HuH-7 (cell line): ENCODE results near the gene TRIM29.
"Not testable (repeated sequence)": the region's sequence is repeated elsewhere in the genome, so short reads cannot be mapped to it uniquely, and the experiment has no call there.

Experiments used
- DNase-seq: peaks from one replicate; pipeline ENCODE4 v3.0.0; 2011; ENCODE audit warnings: low spot score

Gene TRIM29

GRCh38 chr11:120137611-120138521, at the start of gene TRIM29:
Gene TRIM29, minus strand, starts transcription at chr11:120138113. Its CDS starts 82 bp downstream, at chr11:120138031.
- no peak for DNase-seq

DNA sequence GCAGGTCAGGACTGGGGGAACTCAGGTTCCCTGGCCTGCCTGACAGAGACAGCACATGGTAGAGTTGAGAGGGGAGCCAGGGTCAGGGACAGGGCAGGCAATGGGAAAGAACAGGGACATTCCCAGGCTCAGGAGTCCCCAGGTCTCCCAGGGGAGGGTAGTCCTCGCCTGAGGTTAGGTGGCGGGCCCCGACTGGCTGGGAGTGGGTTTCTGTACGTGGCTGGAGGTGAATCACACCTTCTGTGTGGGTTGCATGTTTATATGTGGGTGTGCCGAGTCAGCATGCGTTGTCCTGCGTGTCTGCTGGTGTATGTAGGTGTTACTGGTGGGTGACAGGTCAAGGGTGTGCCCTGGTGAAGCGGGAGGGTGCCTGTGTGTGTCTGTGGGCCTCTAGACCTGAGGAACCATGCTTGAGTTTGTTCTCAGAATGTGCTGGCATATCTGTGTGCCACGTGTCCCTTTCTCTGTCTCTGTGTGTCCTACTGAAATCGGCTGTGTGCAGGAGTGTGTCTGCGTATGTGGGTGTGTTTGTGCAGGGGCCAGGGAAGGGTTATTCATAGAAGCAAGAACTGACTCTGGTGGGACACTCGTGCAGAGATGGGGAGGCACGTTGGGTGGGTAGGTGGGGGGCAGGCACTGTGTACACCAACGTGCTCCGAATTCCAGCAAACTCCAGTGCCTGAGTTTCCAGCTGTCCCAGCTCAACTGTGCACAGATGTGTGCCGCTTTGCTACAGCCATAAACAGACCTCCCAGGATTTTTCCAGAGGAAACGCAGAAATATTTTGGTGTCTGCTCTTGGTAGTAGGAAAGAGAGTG, 49.1 kb upstream of the TRIM29 start:
- no peak for DNase-seq

- DNase-seq = no peak
These were observed 48.5 kb upstream of the TRIM29 start for GRCh38 chr11:120186456-120186773.

DNA sequence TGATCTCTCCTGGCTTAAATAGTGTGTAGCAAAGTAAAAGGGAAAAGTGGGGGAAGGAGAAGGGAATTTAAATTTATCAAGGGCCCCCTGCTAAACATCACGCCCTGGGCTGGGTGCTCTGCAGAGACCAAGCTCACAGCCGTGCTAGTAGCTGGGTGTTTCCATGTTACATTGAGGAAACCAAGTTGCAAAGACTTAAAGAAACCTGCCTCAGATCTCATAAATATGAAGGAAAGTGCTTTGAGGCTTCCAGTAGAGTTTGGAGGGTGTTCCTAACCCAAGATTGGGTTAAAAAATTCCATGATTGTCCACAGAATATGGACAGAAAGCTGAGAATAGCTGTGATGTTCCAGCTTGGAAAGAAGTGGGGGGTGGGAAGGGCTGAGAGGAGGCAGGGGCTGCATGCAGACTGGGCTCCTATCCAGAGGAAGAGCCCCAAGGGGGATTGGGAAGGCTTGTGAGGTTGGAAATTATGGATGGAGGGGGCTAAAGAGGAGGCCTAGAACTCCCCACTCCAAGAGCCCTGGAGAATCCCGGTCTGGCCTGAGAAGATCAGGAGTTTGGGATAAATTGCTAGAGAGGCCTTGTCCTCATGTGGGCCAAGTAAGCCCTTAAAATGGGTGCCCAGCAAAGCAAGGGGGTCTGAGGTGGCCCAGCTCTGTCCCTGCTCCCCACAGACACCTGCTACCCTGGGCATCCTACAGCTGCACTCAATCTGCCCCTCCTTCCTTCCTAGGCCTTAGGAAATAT, 48.0 kb upstream of the TRIM29 start:
- DNase-seq = no peak

- peak; percentile 83 for DNase-seq
These were observed 47.2 kb upstream of the TRIM29 start for GRCh38 chr11:120184946-120185705.

DNA sequence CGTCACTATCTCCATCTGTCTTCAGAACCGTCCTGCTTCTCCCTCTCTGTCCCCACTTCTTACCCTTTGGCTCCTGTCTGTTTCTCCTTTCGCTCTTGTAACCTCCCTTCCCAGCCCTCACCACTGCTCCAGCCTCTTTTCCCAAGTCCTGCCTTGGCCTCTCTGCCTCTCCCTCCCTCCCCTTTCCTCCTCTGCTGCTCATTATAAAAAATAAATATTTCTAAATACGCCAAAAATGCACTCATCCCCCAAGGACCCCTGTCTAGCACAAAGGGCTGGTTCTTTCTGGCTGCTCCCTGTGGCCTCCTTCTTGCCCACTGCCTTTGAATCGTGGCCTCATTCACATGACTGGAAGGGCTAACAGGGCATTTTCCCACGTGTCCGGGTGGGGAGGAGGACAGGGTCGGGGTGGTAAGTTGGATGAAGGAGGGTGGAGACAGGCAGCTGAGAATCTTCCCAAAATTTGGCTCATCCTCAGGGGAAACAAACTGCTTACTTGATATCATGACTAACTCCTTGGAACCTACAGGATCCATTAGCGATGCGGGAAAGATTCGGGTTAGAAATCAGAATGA, 46.5 kb upstream of the TRIM29 start:
- no peak for DNase-seq

- DNase-seq = no peak
These were observed 45.8 kb upstream of the TRIM29 start for GRCh38 chr11:120183701-120184141.

GRCh38 chr11:120182790-120183491, 45.0 kb upstream of the TRIM29 start:
- DNase-seq = peak; percentile 76

GRCh38 chr11:120182372-120182771, 44.5 kb upstream of the TRIM29 start:
- no peak for DNase-seq

GRCh38 chr11:120181376-120181975, 43.6 kb upstream of the TRIM29 start:
- no peak for DNase-seq

- DNase-seq = no peak
These were observed 42.8 kb upstream of the TRIM29 start for GRCh38 chr11:120180551-120181232.

- DNase-seq = not testable (repeated sequence)
These were observed 42.1 kb upstream of the TRIM29 start for GRCh38 chr11:120180063-120180462.

DNA sequence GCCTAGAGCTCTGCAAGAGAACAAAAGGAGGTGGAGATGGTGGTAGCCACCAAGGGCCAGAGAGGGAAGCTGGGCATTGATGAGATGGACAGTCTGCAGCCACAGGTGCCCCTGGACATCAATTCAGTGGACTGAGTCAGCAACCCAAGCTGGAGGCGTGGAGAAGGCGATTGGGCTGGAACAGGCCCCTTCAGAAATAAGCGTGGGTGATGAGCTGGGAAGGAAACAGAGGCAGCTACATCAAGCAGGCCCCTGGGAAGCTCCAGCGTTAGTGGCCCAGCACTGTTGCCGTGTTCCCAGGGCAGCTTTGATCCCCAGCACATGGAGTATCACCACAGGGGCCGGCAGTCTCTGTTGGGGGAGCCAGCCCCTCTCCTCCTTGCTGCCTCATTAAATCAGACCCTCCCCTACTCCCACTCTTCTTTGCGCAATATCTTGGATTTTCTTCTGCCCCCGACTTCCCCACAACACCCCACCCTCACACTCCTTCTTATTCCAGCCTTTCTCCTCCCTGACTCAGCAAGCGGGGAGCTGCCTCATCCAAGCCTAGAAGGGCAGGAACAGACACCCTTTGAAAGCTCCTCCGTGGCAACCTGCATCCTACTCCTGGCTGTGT, 41.3 kb upstream of the TRIM29 start:
- DNase-seq = no peak

GRCh38 chr11:120178561-120179056, 40.7 kb upstream of the TRIM29 start:
- DNase-seq = no peak

DNA sequence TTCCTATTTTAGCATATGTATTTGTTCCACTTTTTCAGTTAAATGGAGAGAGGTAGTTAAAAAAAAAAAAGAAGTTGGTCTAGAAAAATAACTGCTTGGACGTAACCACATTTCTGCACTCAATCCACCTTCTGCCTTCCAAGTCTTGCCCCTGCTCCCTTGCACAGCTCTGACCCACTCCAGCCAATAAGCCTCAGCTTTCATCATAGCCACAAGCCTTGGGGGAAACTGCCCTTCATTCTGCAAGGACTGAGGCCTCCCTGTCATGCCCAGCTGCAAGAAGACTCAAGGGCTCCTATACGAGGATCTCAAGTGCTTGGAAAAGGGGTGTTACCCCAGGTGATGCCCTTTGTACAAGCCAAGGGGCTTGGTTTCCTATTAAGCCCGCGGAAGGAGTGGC, 37.0 kb upstream of the TRIM29 start:
- no peak for DNase-seq

DNA sequence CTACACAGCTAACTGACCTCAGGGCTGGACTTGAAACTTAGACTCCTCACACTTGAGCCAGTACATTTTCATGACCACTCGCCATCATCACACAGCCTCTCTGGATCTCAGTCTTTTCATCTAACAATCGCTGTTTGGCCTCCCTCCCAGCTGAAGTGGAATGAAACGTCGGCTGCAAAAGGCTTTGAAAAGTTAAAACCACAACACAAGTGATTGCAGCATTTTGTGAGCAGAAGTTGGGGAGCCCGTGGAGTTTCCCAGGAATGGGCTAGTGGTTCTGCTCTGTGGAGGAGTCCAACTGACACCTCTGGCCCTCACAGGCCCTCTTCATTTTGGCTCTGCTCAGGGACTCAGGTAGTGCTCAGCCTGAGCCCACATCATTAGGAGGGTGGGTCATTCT, 35.9 kb upstream of the TRIM29 start:
- no peak for DNase-seq

GRCh38 chr11:120173019-120173705, 35.2 kb upstream of the TRIM29 start:
- DNase-seq = no peak
